Lower leg skin (tissue), 4 donors: ENCODE data around the gene PICALM. TPM values are rescaled to one million over a fixed set of nuclear protein-coding genes. Genes with fewer than 3 reads are reported as not detected.

Experiments used
- DNase-seq, 2 donors: peaks; one replicate each; pipeline ENCODE4 v3.0.0-alpha.2; 2019; ENCODE audit warnings: low spot score in 2 of 2
- H3K4me3 ChIP-seq: fragments of 200-600 bp; sonication (generic); 2 replicates; pipeline ENCODE4 v1.5.1; 2017; ENCODE audit warnings: mild to moderate bottlenecking, low read depth; ENCODE audit not compliant: poor library complexity, severe bottlenecking
- CTCF ChIP-seq, 3 donors: fragments of 450-650 bp; IDR thresholded peaks; one replicate each; pipeline ENCODE4 v1.5.1; 2016; ENCODE audit warnings: antibody characterized with exemption in 3 of 3, mild to moderate bottlenecking in 3 of 3, moderate library complexity in 2 of 3
- POLR2A ChIP-seq, 2 donors: fragments of 450-650 bp; IDR thresholded peaks; one replicate each; pipeline ENCODE4 v1.6.1; 2016 to 2017; ENCODE audit warnings: antibody characterized with exemption in 2 of 2, mild to moderate bottlenecking in 1 of 2, moderate library complexity in 1 of 2
- WGBS, 2 donors: methylation state at CpG; one replicate each; pipeline ENCODE4 v1.1.5; 2018; 5-methylcytosine and 5-hydroxymethylcytosine counted together
- intact Hi-C: fragments of 100-400 bp; cut with DNase I; formaldehyde crosslinking; loops from one replicate; pipeline ENCODE4 v1.15.0; 2023; ENCODE audit warnings: low total_unique reads
- total RNA-seq, 4 donors: library from RNA; depleted of rRNA; stranded (reverse); fragments of >200 nt; gene quantifications; one replicate each; pipeline ENCODE4 v1.1.0, GENCODE V29; 2016

PICALM gene
- total RNA-seq, 4 donors from 2014 or later = 158 to 198 (median 178) TPM

- no peak overlapping the region for H3K4me3 ChIP-seq
- DNase-seq = peak in 1 of 2 donors; percentile 56
- TF ChIP-seq POLR2A (IDR thresholded peaks at IDR 0.05) = no peak
- TF ChIP-seq CTCF (IDR thresholded peaks at IDR 0.05) = no peak
- intact Hi-C loops = loop anchor here (10.0 kb wide), 1 partner anchor 267 kb away; no protein-coding TSS in a partner anchor
- 23 to 26% methylated on average over 5 of the region's 5 CpGs for WGBS, 2 donors
These were observed 121.2 kb downstream of the PICALM start for GRCh38 chr11:85947431-85948272.

GRCh38 chr11:85946221-85946620 lies 122.7 kb downstream of the PICALM start:
- no peak for TF ChIP-seq POLR2A (IDR thresholded peaks at IDR 0.05)
- no peak for TF ChIP-seq CTCF (IDR thresholded peaks at IDR 0.05)
- DNase-seq = no peak
- H3K4me3 ChIP-seq = no peak overlapping the region
- intact Hi-C loops = loop anchor here (10.0 kb wide), 1 partner anchor 269 kb away; no protein-coding TSS in a partner anchor

GRCh38 chr11:85945788-85946187 lies 123.1 kb downstream of the PICALM start:
- intact Hi-C loops = loop anchor here (10.0 kb wide), 1 partner anchor 269 kb away; no protein-coding TSS in a partner anchor
- TF ChIP-seq CTCF (IDR thresholded peaks at IDR 0.05) (no peak), POLR2A (IDR thresholded peaks at IDR 0.05) (no peak)
- no peak overlapping the region for H3K4me3 ChIP-seq
- DNase-seq = no peak

- DNase-seq = no peak
- WGBS, 2 donors = 77 to 93% methylated on average over 2 of the region's 2 CpGs
- intact Hi-C loops = loop anchor here (10.0 kb wide), 1 partner anchor 270 kb away; no protein-coding TSS in a partner anchor
- H3K4me3 ChIP-seq = no peak overlapping the region
- TF ChIP-seq POLR2A (IDR thresholded peaks at IDR 0.05) = no peak
- TF ChIP-seq CTCF (IDR thresholded peaks at IDR 0.05) = no peak
These were observed 123.6 kb downstream of the PICALM start for GRCh38 chr11:85945296-85945695.

- DNase-seq = no peak
- intact Hi-C loops = loop anchor here (10.0 kb wide), 1 partner anchor 273 kb away; no protein-coding TSS in a partner anchor
- WGBS, 2 donors = 55 to 59% methylated on average over 6 of the region's 6 CpGs
- TF ChIP-seq CTCF (IDR thresholded peaks at IDR 0.05) = no peak
- no peak for TF ChIP-seq POLR2A (IDR thresholded peaks at IDR 0.05)
- H3K4me3 ChIP-seq = no peak overlapping the region
These were observed 127.4 kb downstream of the PICALM start for GRCh38 chr11:85941380-85941973.
